GM18867 (cell line): ENCODE data around the gene COA6.
"Not testable (repeated sequence)": the region's sequence is repeated elsewhere in the genome, so short reads cannot be mapped to it uniquely, and the experiment has no call there.

Experiments
- ATAC-seq: cut with Tn5 transposase; IDR thresholded peaks from one replicate; pipeline ENCODE4 v1.9.1; 2021; ENCODE audit warnings: mild to moderate bottlenecking, moderate library complexity; ENCODE audit not compliant: unreplicated experiment

COA6 gene

GRCh38 chr1:234369033-234369430 is 4.2 kb upstream of the COA6 start:
- ATAC-seq, result no peak

GRCh38 chr1:234369784-234370183 is 3.5 kb upstream of the COA6 start:
- no peak for ATAC-seq

- ATAC-seq, result no peak
Measured at GRCh38 chr1:234371414-234371813, 1.8 kb upstream of the COA6 start.

GRCh38 chr1:234372011-234372757 is 1.1 kb upstream of the COA6 start:
- no peak for ATAC-seq

GRCh38 chr1:234373959-234374254 is 651 bp downstream of the COA6 start:
- peak; percentile 22 for ATAC-seq

GRCh38 chr1:234375672-234376071 is 2.4 kb downstream of the COA6 start:
- no peak for ATAC-seq

- not testable (repeated sequence) for ATAC-seq
Measured at GRCh38 chr1:234379591-234380109, 6.4 kb downstream of the COA6 start.

GRCh38 chr1:234381699-234382555 is 8.7 kb downstream of the COA6 start:
- no peak for ATAC-seq

- no peak for ATAC-seq
Measured at GRCh38 chr1:234386122-234386521, 12.9 kb downstream of the COA6 start.

GRCh38 chr1:234388094-234388493 is 14.8 kb downstream of the COA6 start:
- no peak for ATAC-seq

- no peak for ATAC-seq
Measured at GRCh38 chr1:234393190-234393589, 19.9 kb downstream of the COA6 start.

GRCh38 chr1:234395297-234395696 is 22.0 kb downstream of the COA6 start:
- ATAC-seq, result no peak

GRCh38 chr1:234396092-234396491 is 22.8 kb downstream of the COA6 start:
- no peak for ATAC-seq

- ATAC-seq, result peak; percentile 47
Measured at GRCh38 chr1:234396871-234397270, 23.6 kb downstream of the COA6 start.

GRCh38 chr1:234397732-234398131 is 24.5 kb downstream of the COA6 start:
- no peak for ATAC-seq

GRCh38 chr1:234398849-234399381 is 25.7 kb downstream of the COA6 start:
- peak; percentile 50 for ATAC-seq

GRCh38 chr1:234399515-234399914 is 26.3 kb downstream of the COA6 start:
- not testable (repeated sequence) for ATAC-seq

- peak; percentile 52 for ATAC-seq
Measured at GRCh38 chr1:234400773-234401172, 27.5 kb downstream of the COA6 start.

- no peak for ATAC-seq
Measured at GRCh38 chr1:234401658-234402057, 28.4 kb downstream of the COA6 start.

GRCh38 chr1:234402939-234403338 is 29.7 kb downstream of the COA6 start:
- no peak for ATAC-seq

- ATAC-seq, result no peak
Measured at GRCh38 chr1:234405676-234406075, 32.4 kb downstream of the COA6 start.

GRCh38 chr1:234406871-234407270 is 33.6 kb downstream of the COA6 start:
- ATAC-seq, result no peak
